GM19324 (cell line): ENCODE measurements around the gene GNPNAT1.

Experiments used
- ATAC-seq: cut with Tn5 transposase; IDR thresholded peaks from one replicate; pipeline ENCODE4 v1.9.1; 2021; ENCODE audit warnings: mild to moderate bottlenecking, moderate library complexity; ENCODE audit not compliant: unreplicated experiment, low FRiP score

GNPNAT1 gene

GRCh38 chr14:52791223-52792096 is at the start of gene GNPNAT1:
Gene GNPNAT1, minus strand, starts transcription at chr14:52791607. Its CDS starts 6,957 bp downstream, at chr14:52784650.
- peak; percentile 95 for ATAC-seq

DNA sequence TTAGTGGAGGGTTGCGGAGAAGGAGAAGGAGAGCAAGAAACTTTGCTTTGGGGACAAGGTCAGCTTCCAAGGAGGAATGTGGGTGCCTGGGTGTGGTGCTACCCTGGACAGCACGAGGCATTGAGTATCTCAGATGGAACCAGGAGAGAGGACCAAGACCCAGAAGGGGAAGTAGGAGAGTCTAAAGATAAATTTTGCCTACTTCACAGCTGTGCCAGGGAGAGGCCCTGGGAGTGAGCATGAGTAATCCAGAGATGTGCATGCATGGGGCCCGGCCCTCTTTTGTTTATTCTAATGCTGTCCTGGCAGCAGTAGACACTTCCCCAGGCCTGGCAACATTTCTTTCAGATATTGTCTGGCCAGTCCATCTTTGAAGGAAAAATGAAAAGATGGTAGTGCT is 49.5 kb upstream of the GNPNAT1 start:
- no peak for ATAC-seq

- no peak for ATAC-seq
These were observed 46.0 kb upstream of the GNPNAT1 start for GRCh38 chr14:52837451-52837850.

DNA sequence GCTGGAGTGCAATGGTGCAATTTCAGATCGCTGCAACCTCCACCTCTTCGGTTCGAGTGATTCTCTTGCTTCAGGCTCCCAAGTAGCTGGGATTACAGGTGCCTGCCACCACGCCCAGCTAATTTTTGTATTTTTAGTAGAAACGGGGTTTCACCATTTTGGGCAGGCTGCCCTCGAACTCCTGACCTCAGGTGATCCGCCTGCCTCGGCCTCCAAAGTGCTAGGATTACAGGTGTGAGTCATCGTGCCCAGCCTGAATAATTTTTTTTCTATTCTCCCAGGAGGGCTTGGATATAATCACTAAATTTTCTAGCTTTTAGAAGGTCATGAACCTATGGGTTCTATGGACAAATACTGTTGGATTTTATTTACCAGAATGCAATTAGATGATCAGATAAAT is 44.7 kb upstream of the GNPNAT1 start:
- no peak for ATAC-seq

- no peak for ATAC-seq
These were observed 43.9 kb upstream of the GNPNAT1 start for GRCh38 chr14:52835122-52835903.

DNA sequence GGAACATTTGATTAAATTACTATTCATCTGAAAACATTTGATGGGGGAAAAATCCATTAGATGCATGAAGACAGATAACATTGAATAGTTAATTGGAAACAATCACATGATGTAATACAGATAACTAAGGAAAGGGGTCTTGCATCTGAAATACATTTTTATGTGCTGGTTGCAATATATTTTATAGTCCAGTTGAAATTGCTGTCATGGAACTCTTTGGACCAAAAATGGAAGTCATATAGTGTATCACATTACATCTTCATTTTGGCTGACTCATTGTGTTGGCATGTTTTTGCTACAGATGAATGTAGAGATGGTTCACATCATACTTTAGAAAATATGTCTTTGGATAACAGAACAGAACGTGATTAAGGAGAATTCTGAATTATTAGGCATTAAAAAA is 43.0 kb upstream of the GNPNAT1 start:
- ATAC-seq, result no peak

DNA sequence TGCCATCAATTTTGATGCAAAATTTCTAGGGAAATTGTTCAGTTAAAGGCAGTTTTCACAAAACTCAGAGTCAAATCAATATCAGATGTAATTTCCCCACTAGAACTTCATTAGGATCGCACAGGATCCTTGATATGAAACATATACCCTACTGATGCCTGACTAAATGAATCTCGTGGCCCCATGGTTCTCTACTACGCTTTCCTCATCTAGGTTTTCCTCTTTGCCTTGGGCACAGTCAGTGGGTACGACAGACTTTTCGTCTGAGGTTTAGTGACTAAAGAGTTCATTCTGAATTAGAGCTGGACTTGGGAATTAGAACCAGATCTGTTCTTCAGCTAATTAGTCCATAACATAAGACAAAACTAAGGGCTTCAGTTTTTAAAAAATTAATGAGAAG is 42.5 kb upstream of the GNPNAT1 start:
- no peak for ATAC-seq

- ATAC-seq, result no peak
These were observed 38.2 kb upstream of the GNPNAT1 start for GRCh38 chr14:52829527-52830185.

- no peak for ATAC-seq
These were observed 36.0 kb upstream of the GNPNAT1 start for GRCh38 chr14:52827426-52827825.

GRCh38 chr14:52825085-52825484 is 33.7 kb upstream of the GNPNAT1 start:
- ATAC-seq, result no peak

DNA sequence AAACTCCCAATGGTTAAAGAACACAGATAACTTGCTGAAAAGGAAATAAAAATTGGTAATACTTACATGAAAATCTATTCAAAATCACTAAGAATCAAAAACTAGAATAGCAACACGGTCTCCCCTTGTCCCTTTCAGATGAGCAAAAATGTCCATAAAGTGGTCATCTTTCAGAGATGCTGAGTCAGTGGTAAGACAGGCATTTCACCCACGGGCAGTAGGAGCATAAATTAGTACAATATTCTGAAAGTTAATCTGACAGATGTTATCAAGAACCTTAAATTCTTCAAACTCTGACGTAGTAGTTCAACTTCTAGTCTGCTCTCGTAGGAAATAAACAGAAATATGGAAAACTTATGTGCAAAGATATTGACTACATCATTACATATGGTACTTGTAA is 33.1 kb upstream of the GNPNAT1 start:
- no peak for ATAC-seq

DNA sequence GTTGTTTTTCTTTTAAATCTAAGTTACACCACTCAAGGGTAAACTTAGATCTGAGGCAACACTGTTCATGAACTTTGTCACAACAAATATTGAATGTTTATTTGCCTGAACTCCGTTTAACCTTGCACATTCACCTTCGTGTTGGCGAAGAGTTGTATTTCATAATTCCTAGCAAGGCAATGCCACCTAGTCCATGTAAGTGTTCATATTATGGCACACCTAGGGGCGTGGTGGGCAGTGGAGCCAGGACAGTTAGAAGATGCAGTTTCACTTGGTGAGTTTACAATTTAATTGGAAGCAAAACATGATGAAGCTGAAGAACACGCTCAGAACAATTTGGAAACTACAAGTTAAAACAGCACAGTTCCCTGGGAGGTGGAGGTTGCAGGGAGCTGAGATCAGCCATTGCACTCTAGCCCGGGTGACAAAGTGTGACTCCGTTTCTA is 30.4 kb upstream of the GNPNAT1 start:
- ATAC-seq, result no peak

DNA sequence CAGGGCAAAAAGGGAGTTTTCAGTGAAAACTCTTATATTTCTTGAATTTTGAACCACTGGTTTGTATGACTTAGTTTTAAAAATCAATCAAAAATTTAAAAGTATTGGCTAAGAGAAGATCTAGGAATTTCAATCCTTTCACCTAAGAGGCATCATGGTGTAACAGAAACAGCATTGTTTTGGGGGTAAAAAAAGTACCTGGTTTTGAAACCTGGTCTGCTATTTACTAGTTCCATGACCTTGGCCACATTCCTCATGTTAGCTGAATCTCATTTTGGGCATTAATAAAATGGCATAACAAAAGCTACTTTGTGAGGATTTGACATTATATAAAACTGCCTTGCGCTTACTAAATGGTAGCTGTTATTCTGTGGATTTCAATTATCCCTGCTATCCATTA is 16.7 kb upstream of the GNPNAT1 start:
- ATAC-seq, result no peak

GRCh38 chr14:52806115-52806514 is 14.7 kb upstream of the GNPNAT1 start:
- no peak for ATAC-seq

- no peak for ATAC-seq
These were observed 11.2 kb upstream of the GNPNAT1 start for GRCh38 chr14:52802597-52802996.

DNA sequence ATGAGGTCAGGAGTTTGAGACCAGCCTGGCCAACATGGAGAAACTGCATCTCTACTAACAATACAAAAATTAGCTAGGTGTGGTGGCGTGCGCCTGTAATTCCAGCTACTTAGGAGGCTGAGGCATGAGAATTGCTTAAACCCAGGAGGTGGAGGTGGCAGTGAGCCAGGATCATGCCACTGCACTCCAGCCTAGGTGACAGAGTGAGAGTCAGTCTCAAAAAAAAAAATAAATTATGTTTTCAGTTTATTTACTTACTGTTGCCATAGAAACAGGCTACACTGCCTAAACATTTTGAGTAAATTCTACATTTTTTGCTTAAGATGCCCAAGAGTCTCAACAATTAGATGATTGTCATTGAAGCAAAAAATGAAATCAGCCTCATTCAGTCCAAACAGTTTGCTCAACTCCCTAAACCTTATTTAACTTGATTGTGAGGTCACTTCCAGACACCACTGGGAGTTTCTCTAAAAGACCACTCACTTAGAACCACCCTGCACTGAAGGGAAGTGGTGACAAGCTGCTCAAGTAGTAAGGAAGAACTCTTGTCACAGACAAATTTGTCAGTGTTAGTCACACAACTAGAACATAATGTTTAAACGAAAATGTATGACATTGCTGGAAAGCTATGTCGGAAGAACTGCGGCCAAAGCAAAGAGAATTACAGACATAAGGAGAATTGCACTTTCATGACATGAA is 9.8 kb upstream of the GNPNAT1 start:
- no peak for ATAC-seq

DNA sequence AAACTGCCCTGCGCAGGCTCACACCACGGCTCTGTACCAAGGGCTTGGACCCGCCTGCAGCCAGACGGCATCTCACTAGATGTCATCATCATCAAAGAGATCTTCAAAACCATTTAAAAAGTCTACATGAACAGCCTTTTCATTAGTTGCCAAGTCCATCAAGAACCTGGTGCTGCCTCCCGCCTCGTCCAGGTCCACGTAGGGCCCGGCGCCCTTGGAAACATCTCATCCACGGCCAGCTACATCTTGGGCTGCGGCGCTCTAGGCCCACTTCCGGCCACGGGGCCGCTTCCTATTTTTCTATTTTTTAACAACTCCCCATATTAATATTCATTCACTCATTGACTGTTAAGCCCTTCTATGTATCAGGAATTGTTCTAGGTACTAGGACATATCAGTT is 7.4 kb upstream of the GNPNAT1 start:
- no peak for ATAC-seq

GRCh38 chr14:52797653-52798052 is 6.2 kb upstream of the GNPNAT1 start:
- no peak for ATAC-seq

GRCh38 chr14:52793061-52793460 is 1.7 kb upstream of the GNPNAT1 start:
- no peak for ATAC-seq

GRCh38 chr14:52792097-52792415 is 649 bp upstream of the GNPNAT1 start:
- no peak for ATAC-seq

DNA sequence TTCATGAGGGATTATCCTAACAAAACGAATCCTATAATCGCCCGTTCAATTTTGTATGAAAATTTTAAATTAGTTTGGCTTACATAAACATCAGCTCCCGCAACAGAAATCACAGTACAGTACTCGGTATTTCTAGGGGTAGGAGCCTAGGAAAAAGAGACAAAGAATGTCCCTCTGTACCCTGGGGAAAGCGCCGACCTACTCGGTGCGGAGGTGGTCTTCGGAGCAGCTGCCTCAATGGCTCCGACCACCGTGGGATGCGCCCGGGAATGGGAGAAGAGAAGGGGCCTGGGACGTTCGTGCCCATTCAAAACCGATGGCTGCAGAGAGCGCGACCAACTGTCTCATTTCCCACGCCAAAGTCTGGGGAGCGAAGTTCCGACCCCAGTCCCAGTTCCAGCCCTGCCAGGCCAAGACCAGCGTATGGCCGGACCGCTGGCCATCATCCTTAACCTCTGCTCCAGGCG is 618 bp downstream of the GNPNAT1 start:
- no peak for ATAC-seq
